ENCODE data around the gene PPARA. TPM values are rescaled to one million over a fixed set of nuclear protein-coding genes. Genes with fewer than 3 reads are reported as not detected.

Gene PPARA
- polyA plus RNA-seq, 1 donor from 2014 or later: 0.43 TPM

- no peak overlapping the region for H3K4me2 ChIP-seq (ENCODE audit: low read length)
- no peak for TF ChIP-seq REST (IDR thresholded peaks at IDR 0.05; ENCODE audit: borderline replicate concordance)
- TF ChIP-seq POLR2AphosphoS5 (IDR thresholded peaks at IDR 0.05): no peak
- TF ChIP-seq TAF1 (IDR thresholded peaks at IDR 0.05; ENCODE audit: low read depth): no peak
- TF ChIP-seq MXI1 (conservative IDR thresholded peaks at IDR 0.05; ENCODE audit: poor library complexity, severe bottlenecking): no peak
- TF ChIP-seq RAD21 (conservative IDR thresholded peaks at IDR 0.05): no peak
- TF ChIP-seq CTCF (IDR thresholded peaks at IDR 0.05; ENCODE audit: poor library complexity, severe bottlenecking): no peak
- no peak for TF ChIP-seq EP300 (conservative IDR thresholded peaks at IDR 0.05; ENCODE audit: poor library complexity, severe bottlenecking)
- no peak for TF ChIP-seq EZH2 (IDR thresholded peaks at IDR 0.05; ENCODE audit: borderline replicate concordance, insufficient read depth, low read length, poor library complexity, severe bottlenecking)
- no peak for TF ChIP-seq SMC3 (conservative IDR thresholded peaks at IDR 0.05; ENCODE audit: poor library complexity)
- no peaks in the 10 kb centered on the region for H3K9me2 ChIP-seq (ENCODE audit: insufficient read depth, low read length)
- no peaks in the 10 kb centered on the region for H3K36me3 ChIP-seq (ENCODE audit: insufficient read depth, low read length)
- no peak overlapping the region for H2AFZ ChIP-seq (ENCODE audit: low read depth, low read length)
- H4K20me1 ChIP-seq (ENCODE audit: insufficient read depth): no peaks in the 10 kb centered on the region
- H3F3A ChIP-seq (ENCODE audit: insufficient read depth, low read length, poor library complexity, severe bottlenecking): no peaks in the 10 kb centered on the region
- H3K4me3 ChIP-seq (ENCODE audit: low read length): no peak overlapping the region
- no peak overlapping the region for H3K9ac ChIP-seq (ENCODE audit: low read length)
- no peaks in the 10 kb centered on the region for H3K27me3 ChIP-seq (ENCODE audit: insufficient read depth, low read depth, low read length)
- H3K79me2 ChIP-seq (replicated peaks; ENCODE audit: insufficient read depth, low read length): no peaks in the 10 kb centered on the region
- no peaks in the 10 kb centered on the region for H3K9me3 ChIP-seq (ENCODE audit: low read length)
- no peak overlapping the region for H3K27ac ChIP-seq (ENCODE audit: low read length)
Measured at GRCh38 chr22:46229701-46230100, 79.4 kb downstream of the PPARA start.

GRCh38 chr22:46230262-46230901 is 80.1 kb downstream of the PPARA start:
- no peaks in the 10 kb centered on the region for H3K36me3 ChIP-seq (ENCODE audit: insufficient read depth, low read length)
- H3K4me3 ChIP-seq (ENCODE audit: low read length): no peak overlapping the region
- H3K9me2 ChIP-seq (ENCODE audit: insufficient read depth, low read length): no peaks in the 10 kb centered on the region
- H3F3A ChIP-seq (ENCODE audit: insufficient read depth, low read length, poor library complexity, severe bottlenecking): no peaks in the 10 kb centered on the region
- H3K79me2 ChIP-seq (replicated peaks; ENCODE audit: insufficient read depth, low read length): no peaks in the 10 kb centered on the region
- no peak overlapping the region for H2AFZ ChIP-seq (ENCODE audit: low read depth, low read length)
- no peaks in the 10 kb centered on the region for H3K9me3 ChIP-seq (ENCODE audit: low read length)
- H3K27ac ChIP-seq (ENCODE audit: low read length): no peak overlapping the region
- H3K4me2 ChIP-seq (ENCODE audit: low read length): no peak overlapping the region
- H4K20me1 ChIP-seq (ENCODE audit: insufficient read depth): no peaks in the 10 kb centered on the region
- H3K9ac ChIP-seq (ENCODE audit: low read length): no peak overlapping the region
- TF ChIP-seq TAF1 (IDR thresholded peaks at IDR 0.05; ENCODE audit: low read depth) (no peak), POLR2AphosphoS5 (IDR thresholded peaks at IDR 0.05) (no peak), EZH2 (IDR thresholded peaks at IDR 0.05; ENCODE audit: borderline replicate concordance, insufficient read depth, low read length, poor library complexity, severe bottlenecking) (no peak), MXI1 (conservative IDR thresholded peaks at IDR 0.05; ENCODE audit: poor library complexity, severe bottlenecking) (no peak), EP300 (conservative IDR thresholded peaks at IDR 0.05; ENCODE audit: poor library complexity, severe bottlenecking) (no peak), CTCF (IDR thresholded peaks at IDR 0.05; ENCODE audit: poor library complexity, severe bottlenecking) (no peak), REST (IDR thresholded peaks at IDR 0.05; ENCODE audit: borderline replicate concordance) (no peak), SMC3 (conservative IDR thresholded peaks at IDR 0.05; ENCODE audit: poor library complexity) (no peak)
- no peaks in the 10 kb centered on the region for H3K27me3 ChIP-seq (ENCODE audit: insufficient read depth, low read depth, low read length)
